ENCODE results near the gene PRDM15.

- TF ChIP-seq CTCF (conservative IDR thresholded peaks at IDR 0.05; ENCODE audit: low read depth, low read length) (no peak), EZH2 (IDR thresholded peaks at IDR 0.05; ENCODE audit: borderline replicate concordance, low read depth, low read length, poor library complexity, severe bottlenecking) (no peak)
Measured at GRCh38 chr21:41823166-41823565, 56.0 kb downstream of the PRDM15 start.

Data from A673 (cell line).